ENCODE data around the gene PCDHB11.
A peak's percentile ranks its signal among the peaks of the same experiment; 100 is the strongest.
"Not testable (repeated sequence)": the region's sequence is repeated elsewhere in the genome, so short reads cannot be mapped to it uniquely, and the experiment has no call there.

PCDHB11 gene

GRCh38 chr5:141199359-141200235 is at the start of gene PCDHB11:
PCDHB11 (plus strand) TSS chr5:141199627; CDS start chr5:141199775, 148 bp downstream.
- DNase-seq: no peak

- DNase-seq: no peak
These were observed 49.6 kb upstream of the PCDHB11 start, which contains the start of gene PCDHB6 for GRCh38 chr5:141149812-141150211. PCDHB6 (plus strand) TSS chr5:141150057; CDS start chr5:141150258, 201 bp downstream.

GRCh38 chr5:141150224-141150992 is 49.0 kb upstream of the PCDHB11 start:
- DNase-seq: no peak

- DNase-seq: no peak
These were observed 48.5 kb upstream of the PCDHB11 start for GRCh38 chr5:141150993-141151325.

GRCh38 chr5:141151632-141152031 is 47.8 kb upstream of the PCDHB11 start:
- not testable (repeated sequence) for DNase-seq

- DNase-seq: not testable (repeated sequence)
These were observed 47.3 kb upstream of the PCDHB11 start for GRCh38 chr5:141152096-141152495.

- DNase-seq: no peak
These were observed 43.7 kb upstream of the PCDHB11 start for GRCh38 chr5:141155540-141156374.

GRCh38 chr5:141157356-141157755 is 42.1 kb upstream of the PCDHB11 start:
- DNase-seq: not testable (repeated sequence)

- not testable (repeated sequence) for DNase-seq
These were observed 41.5 kb upstream of the PCDHB11 start for GRCh38 chr5:141157901-141158300.

- no peak for DNase-seq
These were observed 26.8 kb upstream of the PCDHB11 start, which contains the start of gene PCDHB7 for GRCh38 chr5:141172381-141173204. PCDHB7 (plus strand) TSS chr5:141172644; CDS start chr5:141172836, 192 bp downstream.

GRCh38 chr5:141174291-141175104 is 24.9 kb upstream of the PCDHB11 start:
- not testable (repeated sequence) for DNase-seq

- no peak for DNase-seq
These were observed 23.5 kb upstream of the PCDHB11 start for GRCh38 chr5:141175933-141176332.

- DNase-seq: not testable (repeated sequence)
These were observed 21.7 kb upstream of the PCDHB11 start, which contains the start of gene PCDHB8 for GRCh38 chr5:141177577-141178191. PCDHB8 (plus strand) TSS chr5:141177790; CDS start chr5:141178035, 245 bp downstream.

GRCh38 chr5:141179371-141179770 is 20.1 kb upstream of the PCDHB11 start:
- DNase-seq: not testable (repeated sequence)

- DNase-seq: not testable (repeated sequence)
These were observed 19.6 kb upstream of the PCDHB11 start for GRCh38 chr5:141179876-141180275.

GRCh38 chr5:141180313-141180712 is 19.1 kb upstream of the PCDHB11 start:
- no peak for DNase-seq

GRCh38 chr5:141182248-141182647 is 17.2 kb upstream of the PCDHB11 start, which contains the start of gene PCDHB16:
PCDHB16 (plus strand) TSS chr5:141182387; CDS start chr5:141182560, 173 bp downstream.
- DNase-seq: no peak

- not testable (repeated sequence) for DNase-seq
These were observed 15.1 kb upstream of the PCDHB11 start for GRCh38 chr5:141184117-141184855.

GRCh38 chr5:141186897-141187512 is 12.4 kb upstream of the PCDHB11 start, which contains the start of gene PCDHB9:
PCDHB9 (plus strand) TSS chr5:141187161; CDS start chr5:141187319, 158 bp downstream.
- peak; percentile 1 for DNase-seq

Data from NCI-H1417 treated with DMSO at 0.1 percent for 48 hours (cell line).